PC-9 (cell line): ENCODE measurements around the gene RAB11A.

Experiments
- EZH2 ChIP-seq: fragments of 200-600 bp; sonication (generic); IDR thresholded peaks from 2 replicates; pipeline ENCODE4 v1.8.0; 2017; ENCODE audit warnings: antibody characterized with exemption, low read depth
- TF ChIP-seq, protein P1 (sequence below): fragments of 200-600 bp; sonication (generic); conservative IDR thresholded peaks from 2 replicates; pipeline ENCODE4 v1.6.1; 2017; ENCODE audit warnings: mixed run types, antibody characterized with exemption, mild to moderate bottlenecking, moderate library complexity

GRCh38 chr15:65822316-65822715 lies 47.0 kb upstream of the RAB11A start:
- TF ChIP-seq, protein P1, sequence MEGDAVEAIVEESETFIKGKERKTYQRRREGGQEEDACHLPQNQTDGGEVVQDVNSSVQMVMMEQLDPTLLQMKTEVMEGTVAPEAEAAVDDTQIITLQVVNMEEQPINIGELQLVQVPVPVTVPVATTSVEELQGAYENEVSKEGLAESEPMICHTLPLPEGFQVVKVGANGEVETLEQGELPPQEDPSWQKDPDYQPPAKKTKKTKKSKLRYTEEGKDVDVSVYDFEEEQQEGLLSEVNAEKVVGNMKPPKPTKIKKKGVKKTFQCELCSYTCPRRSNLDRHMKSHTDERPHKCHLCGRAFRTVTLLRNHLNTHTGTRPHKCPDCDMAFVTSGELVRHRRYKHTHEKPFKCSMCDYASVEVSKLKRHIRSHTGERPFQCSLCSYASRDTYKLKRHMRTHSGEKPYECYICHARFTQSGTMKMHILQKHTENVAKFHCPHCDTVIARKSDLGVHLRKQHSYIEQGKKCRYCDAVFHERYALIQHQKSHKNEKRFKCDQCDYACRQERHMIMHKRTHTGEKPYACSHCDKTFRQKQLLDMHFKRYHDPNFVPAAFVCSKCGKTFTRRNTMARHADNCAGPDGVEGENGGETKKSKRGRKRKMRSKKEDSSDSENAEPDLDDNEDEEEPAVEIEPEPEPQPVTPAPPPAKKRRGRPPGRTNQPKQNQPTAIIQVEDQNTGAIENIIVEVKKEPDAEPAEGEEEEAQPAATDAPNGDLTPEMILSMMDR: no peak
- TF ChIP-seq EZH2: no peak
